Adrenal gland (tissue), 5 donors: ENCODE measurements around the gene SNAP25.

ENCODE experiments used
- CTCF ChIP-seq, 6 experiments: fragments of 450-650 bp in 4 of 6; fragments of 200-600 bp in 2 of 6; sonication (generic) in 1 of 6; IDR thresholded peaks; 1 replicate in 5 of 6; 2 replicates in 1 of 6; pipeline versions ENCODE4 v1.5.1 to v1.8.0; 2016 to 2021; ENCODE audit warnings: antibody characterized with exemption in 6 of 6, mild to moderate bottlenecking in 2 of 6, moderate library complexity in 1 of 6
- POLR2A ChIP-seq, 2 donors: fragments of 450-650 bp; IDR thresholded peaks; one replicate each; pipeline ENCODE4 v1.6.1; 2017; ENCODE audit warnings: antibody characterized with exemption in 2 of 2, mild to moderate bottlenecking in 2 of 2, moderate library complexity in 1 of 2
- donor health status: DM: no; HTN: no; CAD: no.

- TF ChIP-seq CTCF (IDR thresholded peaks at IDR 0.05) (no peak), POLR2A (IDR thresholded peaks at IDR 0.05) (no peak)
Measured at GRCh38 chr20:10282979-10283456, 64.4 kb downstream of the SNAP25 start.
